ENCODE results near the gene SYNE2.
"Not testable (repeated sequence)": the region's sequence is repeated elsewhere in the genome, so short reads cannot be mapped to it uniquely, and the experiment has no call there.

Gene SYNE2

GRCh38 chr14:63863004-63863403, 10.2 kb downstream of the SYNE2 start:
- DNase-seq (ENCODE audit: low read depth) = no peak
- no peak for TF ChIP-seq CTCF (IDR thresholded peaks at IDR 0.05; ENCODE audit: insufficient read depth, low read depth, low read length, missing control alignments)
- no peak overlapping the region for H3K4me3 ChIP-seq (ENCODE audit: low read depth, low read length)

DNA sequence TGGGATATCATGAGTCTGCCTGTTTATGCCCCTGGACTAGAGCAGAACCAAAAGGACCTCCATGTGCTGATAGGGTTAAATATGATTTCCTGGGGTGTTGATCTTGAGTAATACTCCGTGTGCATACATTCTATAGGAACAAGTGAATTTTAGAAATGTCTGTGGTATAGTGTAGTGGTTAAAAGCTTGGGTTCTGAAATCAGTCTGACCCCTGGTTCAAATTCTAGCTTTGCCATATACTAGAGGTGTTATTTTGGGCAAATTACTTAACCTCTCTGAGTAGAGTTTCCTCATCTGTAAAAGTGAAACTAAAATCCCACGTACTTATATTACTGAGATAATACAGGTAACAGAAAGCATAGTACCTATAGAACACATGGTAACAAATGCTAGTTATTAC, 12.0 kb downstream of the SYNE2 start:
- DNase-seq (ENCODE audit: low read depth) = not testable (repeated sequence)
- H3K4me3 ChIP-seq (ENCODE audit: low read depth, low read length) = peak overlapping the region; percentile 44

GRCh38 chr14:63867933-63868921, 15.4 kb downstream of the SYNE2 start:
- H3K4me3 ChIP-seq (ENCODE audit: low read depth, low read length) = peak overlapping the region; percentile 0; the same call in 1 of the 2 replicates
- TF ChIP-seq CTCF (IDR thresholded peaks at IDR 0.05; ENCODE audit: insufficient read depth, low read depth, low read length, missing control alignments) = no peak
- DNase-seq (ENCODE audit: low read depth) = peak; percentile 64

DNA sequence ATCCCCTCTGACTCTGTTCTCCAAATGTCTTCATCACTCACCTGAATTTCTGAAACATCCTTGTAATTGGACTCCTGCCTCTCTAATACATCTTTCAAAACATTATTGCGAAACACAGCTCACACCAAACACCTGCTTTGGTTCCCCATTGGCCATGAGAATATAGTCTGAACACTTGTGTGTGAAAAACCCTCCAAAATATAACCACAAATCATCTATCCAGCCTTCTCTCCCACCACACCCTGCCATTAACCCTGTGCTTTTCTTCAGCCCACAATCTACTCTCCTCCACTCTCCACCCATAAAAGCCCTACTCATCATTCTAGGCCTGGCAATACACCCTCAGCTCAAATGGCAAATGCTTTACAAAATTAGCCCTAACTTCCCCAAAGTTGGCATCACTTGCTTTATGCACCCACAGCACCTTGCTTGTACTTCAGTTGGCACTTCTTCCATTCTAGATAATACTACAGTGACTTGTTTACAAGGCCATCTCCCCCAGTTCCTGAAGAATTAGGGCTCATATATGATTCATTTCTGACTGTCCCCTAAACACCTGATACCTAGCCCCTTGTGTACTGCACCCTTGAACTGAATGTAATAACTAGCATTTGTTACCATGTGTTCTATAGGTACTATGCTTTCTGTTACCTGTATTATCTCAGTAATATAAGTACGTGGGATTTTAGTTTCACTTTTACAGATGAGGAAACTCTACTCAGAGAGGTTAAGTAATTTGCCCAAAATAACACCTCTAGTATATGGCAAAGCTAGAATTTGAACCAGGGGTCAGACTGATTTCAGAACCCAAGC, 17.3 kb downstream of the SYNE2 start:
- peak overlapping the region; percentile 25; the same call in 1 of the 2 replicates for H3K4me3 ChIP-seq (ENCODE audit: low read depth, low read length)
- peak; percentile 54 for DNase-seq (ENCODE audit: low read depth)

GRCh38 chr14:63870753-63871037, 17.9 kb downstream of the SYNE2 start:
- not testable (repeated sequence) for H3K4me3 ChIP-seq (ENCODE audit: low read depth, low read length); DNase-seq (ENCODE audit: low read depth)

DNA sequence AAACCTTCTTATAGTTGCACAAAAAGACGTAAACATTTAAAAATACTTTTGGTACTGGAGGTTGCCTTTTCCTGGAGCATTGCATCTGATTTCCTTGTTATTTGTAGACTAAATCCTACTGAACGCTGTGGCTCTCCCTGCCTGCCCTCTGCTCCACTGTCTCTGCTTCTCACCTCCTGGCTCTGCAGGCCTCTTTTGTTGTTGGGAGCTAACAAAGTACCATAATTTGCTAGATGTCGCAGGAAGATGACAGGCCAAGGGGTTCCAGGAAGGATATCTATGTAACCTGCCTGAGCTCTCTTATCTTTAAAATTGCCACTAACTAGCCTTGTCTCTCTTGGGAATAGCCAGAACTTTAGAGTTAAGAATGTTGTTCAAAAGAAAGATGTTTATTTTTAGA, 21.4 kb downstream of the SYNE2 start:
- no peak overlapping the region for H3K4me3 ChIP-seq (ENCODE audit: low read depth, low read length)
- DNase-seq (ENCODE audit: low read depth) = no peak
- TF ChIP-seq CTCF (IDR thresholded peaks at IDR 0.05; ENCODE audit: insufficient read depth, low read depth, low read length, missing control alignments) = no peak

- H3K4me3 ChIP-seq (ENCODE audit: low read depth, low read length) = no peak overlapping the region
- TF ChIP-seq CTCF (IDR thresholded peaks at IDR 0.05; ENCODE audit: insufficient read depth, low read depth, low read length, missing control alignments) = no peak
- DNase-seq (ENCODE audit: low read depth) = no peak
Observed at GRCh38 chr14:63875311-63875710, 22.5 kb downstream of the SYNE2 start.

DNA sequence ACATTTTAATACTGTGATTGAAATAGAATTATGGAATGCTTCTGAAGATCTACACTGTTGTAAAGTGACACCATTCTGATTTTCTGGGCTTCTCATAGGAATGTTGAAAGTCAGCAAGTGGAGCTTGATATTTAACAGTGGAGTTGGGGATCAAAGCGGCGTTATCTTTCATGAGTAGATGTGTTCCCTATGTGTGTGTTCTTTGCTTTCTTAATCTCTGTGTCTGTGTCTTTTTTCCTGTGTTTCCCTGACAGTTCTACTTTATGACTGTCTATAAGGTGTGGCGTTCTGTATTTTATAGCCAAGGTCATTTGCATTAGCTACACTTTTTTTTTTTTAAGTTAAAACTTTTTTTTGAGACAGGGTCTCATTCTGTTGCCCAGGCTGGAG, 24.7 kb downstream of the SYNE2 start:
- no peak overlapping the region for H3K4me3 ChIP-seq (ENCODE audit: low read depth, low read length)
- TF ChIP-seq CTCF (IDR thresholded peaks at IDR 0.05; ENCODE audit: insufficient read depth, low read depth, low read length, missing control alignments) = no peak
- no peak for DNase-seq (ENCODE audit: low read depth)

Measured in GM12865 (cell line).